ENCODE measurements around the gene FGFBP3.
"Not testable (repeated sequence)": the region's sequence is repeated elsewhere in the genome, so short reads cannot be mapped to it uniquely, and the experiment has no call there.

Gene FGFBP3

DNA sequence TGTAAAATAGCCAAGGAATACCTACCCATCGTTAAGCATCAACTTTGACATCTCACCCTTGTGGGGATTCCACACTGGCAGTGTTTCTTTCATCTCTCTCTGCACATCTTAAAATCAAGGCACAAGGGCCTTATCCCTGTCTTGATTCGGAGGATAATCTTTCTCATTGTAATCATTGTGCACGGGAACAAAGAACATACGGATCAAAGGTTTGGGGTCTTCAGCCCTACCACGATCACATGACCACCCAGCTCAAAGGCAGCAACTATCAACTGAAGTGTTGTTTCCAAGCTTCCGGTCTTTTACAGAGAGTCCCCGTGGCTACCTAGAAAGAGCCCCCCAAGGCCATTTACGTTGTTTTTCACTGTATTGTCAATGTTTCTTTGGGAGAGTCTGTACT lies 11.9 kb downstream of the FGFBP3 start:
- DNase-seq: no peak

GRCh38 chr10:91896212-91896756 lies 13.0 kb downstream of the FGFBP3 start:
- DNase-seq: no peak

DNA sequence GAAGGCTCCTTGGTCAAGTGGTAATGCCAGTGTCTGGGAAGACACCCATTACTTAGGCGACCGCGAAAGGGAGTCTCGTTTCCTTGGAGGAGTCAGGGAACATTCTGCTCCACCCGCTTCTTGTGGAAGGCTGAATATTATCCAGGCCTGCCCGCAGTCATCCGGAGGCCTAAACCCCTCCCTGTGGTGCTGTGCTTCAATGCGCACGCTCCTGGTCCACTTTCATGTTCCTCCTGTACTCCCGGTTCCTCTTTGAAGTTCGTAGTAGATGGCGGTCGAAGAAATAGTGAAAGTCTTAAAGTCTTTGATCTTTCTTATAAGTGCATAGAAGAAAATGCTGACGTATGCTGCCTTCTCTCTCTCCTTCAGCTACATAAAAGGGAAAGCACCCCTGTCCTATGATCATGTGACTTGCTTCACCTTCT lies 15.0 kb downstream of the FGFBP3 start:
- DNase-seq: not testable (repeated sequence)

DNA sequence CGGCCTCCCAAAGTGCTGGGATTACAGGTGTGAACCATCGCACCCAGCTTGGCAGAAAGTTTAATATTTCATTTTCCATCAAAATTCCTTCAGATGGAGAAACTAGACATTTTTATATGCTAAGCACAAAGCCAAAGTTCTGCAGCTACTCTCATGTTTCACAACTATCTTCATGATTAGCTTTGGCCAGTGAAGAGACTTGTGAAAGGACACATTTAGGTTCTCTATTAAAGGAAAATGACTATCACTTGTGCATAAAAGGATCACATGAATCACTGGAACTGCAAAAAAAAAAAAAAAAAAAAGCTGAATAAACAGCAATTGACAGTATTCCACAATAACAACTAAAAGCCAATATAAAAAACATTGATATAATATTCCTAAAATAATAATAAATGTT lies 16.2 kb downstream of the FGFBP3 start:
- no peak for DNase-seq

- no peak for DNase-seq
Measured at GRCh38 chr10:91891125-91892001, 17.9 kb downstream of the FGFBP3 start.

DNA sequence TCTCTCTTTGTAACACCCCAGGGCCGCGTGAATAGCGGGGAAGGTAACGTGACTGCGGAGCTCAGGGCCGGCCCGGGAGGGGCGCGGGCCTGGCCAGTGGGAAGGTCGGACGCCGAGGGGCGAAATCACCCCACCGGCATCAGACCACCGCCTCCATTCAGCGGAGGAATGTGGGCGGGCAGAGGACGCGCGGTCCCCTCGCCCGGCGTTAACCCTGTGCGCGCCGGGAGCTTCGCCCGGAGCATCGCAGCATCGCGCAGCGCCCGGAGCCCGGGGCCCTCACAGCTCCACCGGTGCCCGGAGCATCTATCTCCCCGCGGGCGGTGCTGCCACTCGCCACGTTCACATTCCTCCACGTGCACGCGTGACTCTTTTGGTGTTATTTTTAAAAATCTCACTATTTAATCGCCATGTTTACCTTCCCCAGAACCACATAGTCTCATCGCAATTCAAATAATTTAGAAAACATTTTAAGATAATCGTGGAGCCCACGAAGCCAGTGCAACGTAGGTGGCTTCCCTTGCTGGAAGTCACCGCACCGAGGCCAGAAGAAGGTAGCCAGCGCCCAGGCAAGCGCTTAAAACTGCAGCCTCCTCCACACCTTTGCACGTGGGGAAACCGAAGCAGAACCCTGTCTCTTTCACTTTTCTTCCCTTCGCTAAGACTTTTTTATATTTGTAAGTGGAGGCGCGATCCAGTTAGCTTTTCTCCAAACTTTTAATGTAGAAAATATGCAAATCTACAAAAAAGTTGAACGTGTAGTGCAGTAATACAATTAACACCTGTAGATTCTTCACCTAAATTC lies 21.8 kb downstream of the FGFBP3 start:
- DNase-seq: no peak

DNA sequence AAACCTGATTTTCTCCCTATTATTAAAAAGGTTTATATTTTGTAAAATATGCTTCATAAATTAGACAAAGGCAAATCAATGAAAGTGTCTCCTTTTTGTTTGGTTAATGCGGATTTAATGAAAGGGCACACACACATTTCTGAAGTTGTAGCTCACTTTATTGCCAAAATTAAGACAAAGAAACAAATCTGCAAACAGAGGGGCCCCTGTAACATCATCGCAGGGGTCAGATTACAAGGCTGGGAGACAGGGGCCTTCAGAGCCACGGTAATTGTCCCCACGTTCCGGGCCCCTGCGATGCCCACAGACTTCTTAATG lies 22.4 kb downstream of the FGFBP3 start:
- DNase-seq: no peak

DNA sequence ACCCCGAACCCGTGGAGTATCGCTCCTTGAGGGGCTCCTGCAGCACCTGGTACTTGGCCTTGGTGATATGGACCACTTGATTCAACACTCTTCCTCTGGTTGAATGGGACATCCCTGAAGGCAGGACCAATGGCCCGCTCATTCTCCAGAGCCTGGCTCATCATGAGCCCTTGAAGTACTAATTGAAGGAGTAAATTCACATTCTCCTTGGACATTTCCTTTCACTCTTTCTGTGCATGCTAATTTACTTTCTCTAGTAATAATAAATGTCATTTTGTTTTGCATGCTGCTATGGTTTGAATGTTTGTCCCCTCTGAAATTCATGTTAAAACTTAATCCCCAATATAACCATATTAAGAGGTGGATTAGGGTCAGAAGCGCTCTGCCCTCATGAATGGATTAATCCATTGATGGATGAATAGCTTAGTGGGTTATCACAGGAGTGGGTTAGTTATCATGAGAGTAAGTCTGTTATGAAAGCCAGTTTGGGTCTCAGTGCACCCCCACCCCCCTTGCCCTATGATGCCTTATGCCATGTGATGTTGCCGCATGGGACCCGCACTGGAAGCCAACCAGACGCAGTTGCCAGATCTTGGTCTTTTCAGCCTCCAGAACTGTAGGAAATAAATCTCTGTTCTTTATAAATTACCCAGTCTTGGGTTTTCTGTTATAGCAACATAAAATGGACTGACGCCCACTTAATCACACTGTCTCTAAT lies 23.8 kb downstream of the FGFBP3 start:
- DNase-seq: no peak

DNA sequence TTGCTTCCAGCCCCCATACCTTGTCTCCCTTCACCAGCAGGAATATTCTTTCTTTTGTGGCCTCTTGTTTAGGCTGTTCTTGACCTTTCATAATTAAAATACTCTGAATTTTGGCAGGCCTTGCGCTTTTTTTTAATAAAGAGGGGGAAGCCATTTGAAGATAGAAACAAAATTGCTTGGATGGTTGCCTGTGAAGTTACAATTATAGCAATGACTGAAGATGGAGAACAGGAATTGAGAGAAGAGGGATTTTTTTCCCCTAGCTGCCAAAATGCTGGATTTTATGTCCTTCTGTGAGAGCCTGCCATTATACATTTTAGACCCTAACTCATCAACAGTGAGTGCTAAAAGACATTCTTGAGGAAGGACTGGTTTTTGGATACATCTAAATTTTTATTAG lies 24.8 kb downstream of the FGFBP3 start:
- no peak for DNase-seq

GRCh38 chr10:91883549-91884444 lies 25.5 kb downstream of the FGFBP3 start:
- no peak for DNase-seq

GRCh38 chr10:91880310-91880709 lies 29.0 kb downstream of the FGFBP3 start:
- DNase-seq: no peak

- DNase-seq: no peak
Measured at GRCh38 chr10:91879515-91880170, 29.6 kb downstream of the FGFBP3 start.

DNA sequence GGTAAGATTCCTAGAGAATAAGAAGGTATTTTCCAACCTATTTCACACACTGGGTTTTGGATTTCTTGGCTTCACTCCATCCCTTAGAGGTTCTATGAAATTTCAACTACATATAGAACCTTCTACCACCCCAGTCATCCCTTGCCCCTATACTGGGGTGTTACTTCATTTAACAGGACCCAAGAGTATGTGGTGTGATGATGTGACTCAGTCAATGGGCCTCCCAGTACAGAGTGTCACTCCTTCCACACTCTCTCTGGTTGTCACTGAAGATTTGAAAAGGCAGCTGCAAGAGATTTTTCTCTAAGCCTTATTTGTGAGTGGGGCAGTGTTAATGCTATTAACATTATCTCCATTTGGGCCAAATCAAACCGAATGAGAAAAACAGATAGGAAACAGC lies 33.5 kb downstream of the FGFBP3 start:
- DNase-seq: no peak

DNA sequence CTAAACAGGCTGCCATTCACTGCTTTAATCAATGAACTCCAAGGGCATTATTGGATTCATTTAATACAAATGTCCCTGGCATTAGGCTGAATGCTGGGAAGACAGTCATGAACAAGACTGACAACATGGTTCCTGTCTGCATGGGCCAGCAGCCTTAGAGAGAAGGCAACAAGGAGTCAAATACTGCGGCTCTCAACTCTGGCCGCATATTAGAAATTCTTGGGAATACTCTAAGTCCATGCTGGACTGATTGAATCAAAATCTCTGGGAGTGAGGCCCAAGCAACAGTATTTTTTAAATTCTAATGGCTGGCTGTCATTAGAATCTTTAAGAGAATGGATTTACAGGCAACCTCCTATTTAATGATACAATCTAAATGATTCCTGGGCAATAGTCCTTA lies 34.1 kb downstream of the FGFBP3 start:
- DNase-seq: no peak

DNA sequence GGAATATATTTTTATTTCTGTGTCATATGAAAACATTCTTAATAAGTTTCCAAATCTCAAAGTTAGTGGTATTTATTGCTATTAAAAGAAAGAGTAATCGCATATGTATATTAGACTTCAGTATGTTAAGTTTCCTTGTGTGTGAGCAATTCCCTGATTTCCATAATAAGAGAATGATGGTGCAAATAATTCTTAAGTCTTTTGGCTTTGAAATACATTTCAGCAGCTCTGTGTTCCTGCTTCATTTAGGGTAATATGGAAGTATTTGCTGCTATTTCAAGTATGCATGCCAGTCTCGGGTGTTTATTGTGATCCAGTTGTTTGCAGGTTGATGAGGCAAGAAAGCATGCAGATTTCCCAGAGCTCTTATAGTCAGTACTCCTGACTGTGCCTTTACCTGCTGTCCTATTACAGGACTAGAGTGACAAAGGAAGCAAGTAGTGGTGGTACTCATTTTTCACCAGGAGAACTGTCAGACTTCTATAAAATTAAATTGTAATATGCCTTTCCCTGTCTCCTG lies 43.7 kb downstream of the FGFBP3 start:
- DNase-seq: no peak

- no peak for DNase-seq
Measured at GRCh38 chr10:91864744-91865143, 44.5 kb downstream of the FGFBP3 start.

- no peak for DNase-seq
Measured at GRCh38 chr10:91864099-91864498, 45.2 kb downstream of the FGFBP3 start.

GRCh38 chr10:91860885-91861284 lies 48.4 kb downstream of the FGFBP3 start:
- no peak for DNase-seq

DNA sequence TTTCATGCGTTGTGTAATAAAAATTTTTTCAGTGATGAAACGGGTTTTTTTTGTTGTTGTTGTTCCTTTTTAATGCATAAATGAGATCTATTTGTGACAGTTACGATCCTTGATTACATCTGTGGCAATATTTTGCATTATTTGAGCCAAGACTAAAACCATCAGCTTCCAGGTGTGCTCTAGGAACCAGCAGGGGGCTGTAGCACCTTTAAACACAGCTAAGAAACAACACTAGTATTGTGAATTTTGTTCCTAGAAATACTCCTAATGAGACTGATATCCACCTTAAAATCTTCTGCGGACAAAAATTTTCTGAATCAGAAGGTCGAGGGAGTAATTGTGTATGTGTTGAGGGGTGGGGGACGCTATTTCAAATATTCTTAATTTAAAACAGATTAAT lies 52.6 kb downstream of the FGFBP3 start:
- no peak for DNase-seq

Data from AML-193 (cell line).